Keratinocyte (primary cell): ENCODE results near the gene BRSK2. TPM values are rescaled to one million over a fixed set of nuclear protein-coding genes. Genes with fewer than 3 reads are reported as not detected.

Experiments
- DNase-seq: peaks from one replicate; pipeline ENCODE4 v3.0.0-alpha.2; 2011; ENCODE audit warnings: low read depth, missing footprints, low spot score
- FAIRE-seq: peaks from 2 replicates; lab custom pipeline; 2011; peaks lifted over from hg19 to GRCh38; lab: Jason Lieb, UNC
- H2AFZ ChIP-seq: 2 replicates; pipeline ENCODE4 v1.6.0; 2012; ENCODE audit warnings: low read length, control low read depth, inconsistent platforms; ENCODE audit not compliant: control insufficient read depth
- H3K27ac ChIP-seq: 2 replicates; pipeline ENCODE4 v1.5.1; 2011; ENCODE audit warnings: low read length; ENCODE audit not compliant: control insufficient read depth, insufficient read depth
- H3K27me3 ChIP-seq: 3 replicates; pipeline ENCODE4 v1.6.0; 2011; ENCODE audit warnings: low read length; ENCODE audit not compliant: control insufficient read depth, insufficient read depth; ENCODE audit errors: extremely low read depth
- H3K36me3 ChIP-seq, 2 experiments: 2 replicates in 1 of 2; 3 replicates in 1 of 2; pipeline ENCODE4 v1.5.1; 2011; ENCODE audit warnings: low read length in 2 of 2, mild to moderate bottlenecking in 1 of 2; ENCODE audit not compliant: control insufficient read depth in 2 of 2, insufficient read depth in 2 of 2; ENCODE audit errors: extremely low read depth in 1 of 2
- H3K4me1 ChIP-seq: 3 replicates; pipeline ENCODE4 v1.5.1; 2011; ENCODE audit warnings: low read length; ENCODE audit not compliant: control insufficient read depth, insufficient read depth; ENCODE audit errors: extremely low read depth
- H3K4me2 ChIP-seq: 3 replicates; pipeline ENCODE4 v1.6.0; 2011; ENCODE audit warnings: low read depth, low read length; ENCODE audit not compliant: control insufficient read depth, insufficient read depth; ENCODE audit errors: extremely low read depth
- H3K4me3 ChIP-seq, 3 experiments: fragments of 200-600 bp in 1 of 3; sonication (generic) in 1 of 3; 2 replicates in 2 of 3; 3 replicates in 1 of 3; pipeline ENCODE4 v1.5.1; 2011 to 2016; ENCODE audit warnings: low read length in 3 of 3, mild to moderate bottlenecking in 3 of 3, control low read depth in 2 of 3, inconsistent platforms in 1 of 3, low read depth in 1 of 3, mixed read lengths in 1 of 3, mixed run types in 1 of 3, moderate library complexity in 1 of 3; ENCODE audit not compliant: control insufficient read depth in 2 of 3, insufficient read depth in 2 of 3; ENCODE audit errors: extremely low read depth in 1 of 3
- H3K79me2 ChIP-seq: 2 replicates; pipeline ENCODE4 v1.6.0; 2012; ENCODE audit warnings: low read length; ENCODE audit not compliant: control insufficient read depth, insufficient read depth
- H3K9ac ChIP-seq: 3 replicates; pipeline ENCODE4 v1.6.0; 2011; ENCODE audit warnings: low read length; ENCODE audit not compliant: control insufficient read depth, insufficient read depth; ENCODE audit errors: extremely low read depth
- H3K9me1 ChIP-seq: 3 replicates; pipeline ENCODE4 v1.6.0; 2011; ENCODE audit warnings: low read length; ENCODE audit not compliant: control insufficient read depth, insufficient read depth; ENCODE audit errors: extremely low read depth
- H3K9me3 ChIP-seq: 2 replicates; pipeline ENCODE4 v1.5.1; 2012; ENCODE audit warnings: low read depth, low read length; ENCODE audit not compliant: control insufficient read depth
- H4K20me1 ChIP-seq: 3 replicates; pipeline ENCODE4 v1.6.0; 2011; ENCODE audit warnings: low read length; ENCODE audit not compliant: control insufficient read depth, insufficient read depth; ENCODE audit errors: extremely low read depth
- CTCF ChIP-seq, 3 experiments: IDR thresholded peaks in 1 of 3; conservative IDR thresholded peaks in 1 of 3; optimal IDR thresholded peaks in 1 of 3; 2 replicates in 2 of 3; 3 replicates in 1 of 3; pipeline versions ENCODE3 to v1.5.1; 2011; ENCODE audit warnings: low read length in 3 of 3, mild to moderate bottlenecking in 3 of 3, moderate library complexity in 2 of 3, control low read depth in 1 of 3, inconsistent platforms in 1 of 3; ENCODE audit not compliant: insufficient read depth in 2 of 3; ENCODE audit errors: extremely low read depth in 1 of 3
- EZH2 ChIP-seq: IDR thresholded peaks from one replicate; pipeline ENCODE4 v1.6.1; 2012; ENCODE audit warnings: inconsistent platforms, mild to moderate bottlenecking, low read length, moderate library complexity
- dilution Hi-C: fragments of 300-500 bp; cut with MboI; formaldehyde crosslinking; loops from one replicate; pipeline ENCODE4 v1.7.0; 2020; ENCODE audit warnings: low sequenced_read_pairs; ENCODE audit not compliant: extremely low pct_ligation_motif_present
- polyA plus RNA-seq, 5 experiments: library from polyadenylated mRNA; depleted of rRNA in 3 of 5; stranded (reverse) in 3 of 5; stranded (forward) in 1 of 5; unstranded in 1 of 5; fragments of >200 nt; gene quantifications; 1 replicate in 1 of 5; 2 replicates in 3 of 5; 3 replicates in 1 of 5; pipeline versions ENCODE4 v1.2.1 to v1.2.3, GENCODE V29; 2011 to 2012; ENCODE audit warnings: missing spikeins in 2 of 5, low read depth in 1 of 5, low replicate concordance in 1 of 5

BRSK2 gene
- polyA plus RNA-seq, 1 donor (not counting 4 experiments of a cell fraction or from before 2014, with no cell fraction given): 0.09 TPM

GRCh38 chr11:1387521-1387920 is 2.2 kb upstream of the BRSK2 start:
- Histone ChIP-seq H3K9ac (no peak overlapping the region), H3K9me3 (no peaks in the 10 kb centered on the region), H3K27me3 (peaks cover 40% of the 10 kb centered on the region), H3K4me3 (no peak overlapping the region), H3K9me1 (no peaks in the 10 kb centered on the region), H3K4me1 (peaks cover 4% of the 10 kb centered on the region), H4K20me1 (peaks cover 5% of the 10 kb centered on the region), H3K36me3 (no peaks in the 10 kb centered on the region), H3K27ac (no peak overlapping the region), H3K79me2 (no peaks in the 10 kb centered on the region), H3K4me2 (no peak overlapping the region), H2AFZ (no peak overlapping the region)
- dilution Hi-C loops: no loop called here
- TF ChIP-seq EZH2 (no peak), CTCF (optimal IDR thresholded peaks at IDR 0.05 in 1 of 3, IDR thresholded peaks at IDR 0.05 in 1 of 3, conservative IDR thresholded peaks at IDR 0.05 in 1 of 3; ENCODE audit: extremely low read depth in 1 of 3, insufficient read depth in 2 of 3, low read length in 3 of 3) (no peak)
- DNase-seq: no peak
- FAIRE-seq: no peak

- Histone ChIP-seq H3K4me3 (no peak overlapping the region), H3K36me3 (no peaks in the 10 kb centered on the region), H4K20me1 (peaks cover 5% of the 10 kb centered on the region), H3K4me2 (no peak overlapping the region), H3K27me3 (peaks cover 44% of the 10 kb centered on the region), H3K27ac (no peak overlapping the region), H3K9ac (no peak overlapping the region), H2AFZ (no peak overlapping the region), H3K79me2 (no peaks in the 10 kb centered on the region), H3K9me1 (no peaks in the 10 kb centered on the region), H3K4me1 (peaks cover 4% of the 10 kb centered on the region), H3K9me3 (no peaks in the 10 kb centered on the region)
- DNase-seq (no peak), FAIRE-seq (no peak)
- peak in 1 of 3 experiments; percentile 22 for TF ChIP-seq CTCF (optimal IDR thresholded peaks at IDR 0.05 in 1 of 3, IDR thresholded peaks at IDR 0.05 in 1 of 3, conservative IDR thresholded peaks at IDR 0.05 in 1 of 3; ENCODE audit: extremely low read depth in 1 of 3, insufficient read depth in 2 of 3, low read length in 3 of 3)
- no peak for TF ChIP-seq EZH2
- dilution Hi-C loops: no loop called here
These were observed 1.6 kb upstream of the BRSK2 start for GRCh38 chr11:1387961-1388762.
